GM18507 (cell line): ENCODE measurements around the gene C1orf174.

ENCODE experiments used
- DNase-seq: peaks from one replicate; pipeline ENCODE4 v3.0.0; 2011; ENCODE audit warnings: low read depth; ENCODE audit not compliant: insufficient read length; ENCODE audit errors: extremely low spot score
- FAIRE-seq: peaks from 2 replicates; lab custom pipeline; 2011; peaks lifted over from hg19 to GRCh38; lab: Jason Lieb, UNC

The C1orf174 gene

DNA sequence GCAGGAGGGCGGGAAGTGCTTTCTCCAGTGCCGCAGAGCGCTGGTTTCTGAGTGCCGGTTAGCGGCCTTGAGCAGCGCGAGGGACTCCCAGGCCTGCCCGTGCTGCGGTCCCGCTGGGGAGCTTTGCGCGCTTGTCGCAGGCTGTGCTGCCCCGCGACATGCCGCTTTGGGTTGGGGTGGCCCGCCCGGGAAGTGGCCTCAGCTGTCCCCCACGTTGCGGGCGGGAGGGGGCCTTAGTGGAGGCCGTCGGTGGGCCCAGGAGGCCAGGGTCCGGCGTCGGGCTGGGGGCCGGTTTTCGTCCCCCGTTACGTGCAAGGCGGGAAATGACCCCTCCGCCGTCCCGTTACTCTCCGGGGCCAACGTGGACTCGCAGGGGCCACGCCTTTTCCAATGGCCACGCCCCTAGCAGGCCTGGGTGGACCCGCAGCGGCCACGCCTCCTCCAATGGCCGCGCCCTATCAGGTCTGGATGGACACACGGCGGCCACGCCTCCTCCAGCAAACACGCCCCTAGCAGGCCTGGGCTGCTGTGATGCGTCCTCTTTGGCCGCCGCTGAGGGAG, 977 bp upstream of the C1orf174 start:
- DNase-seq, result peak; percentile 92

GRCh38 chr1:3899754-3900149, 320 bp downstream of the C1orf174 start:
- DNase-seq (no peak), FAIRE-seq (no peak)

More for the DNA sequence above, 977 bp upstream of the C1orf174 start:
- FAIRE-seq, result peak; percentile 99

- DNase-seq (no peak), FAIRE-seq (peak; percentile 24)
These were observed 898 bp downstream of the C1orf174 start for GRCh38 chr1:3898994-3899753.

DNA sequence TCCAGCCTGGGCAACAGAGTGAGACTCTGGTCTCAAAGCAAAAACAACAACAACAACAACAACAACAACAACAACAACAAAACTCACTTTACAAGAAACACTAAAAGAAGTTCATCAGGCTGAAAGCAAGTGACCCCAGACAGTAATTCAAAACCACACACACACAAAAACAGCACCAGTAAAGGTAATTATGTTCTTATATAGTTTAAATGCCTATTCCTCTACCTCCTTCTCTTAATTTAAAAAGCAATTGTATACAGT, 1.7 kb downstream of the C1orf174 start:
- FAIRE-seq, result no peak
- DNase-seq, result no peak

DNA sequence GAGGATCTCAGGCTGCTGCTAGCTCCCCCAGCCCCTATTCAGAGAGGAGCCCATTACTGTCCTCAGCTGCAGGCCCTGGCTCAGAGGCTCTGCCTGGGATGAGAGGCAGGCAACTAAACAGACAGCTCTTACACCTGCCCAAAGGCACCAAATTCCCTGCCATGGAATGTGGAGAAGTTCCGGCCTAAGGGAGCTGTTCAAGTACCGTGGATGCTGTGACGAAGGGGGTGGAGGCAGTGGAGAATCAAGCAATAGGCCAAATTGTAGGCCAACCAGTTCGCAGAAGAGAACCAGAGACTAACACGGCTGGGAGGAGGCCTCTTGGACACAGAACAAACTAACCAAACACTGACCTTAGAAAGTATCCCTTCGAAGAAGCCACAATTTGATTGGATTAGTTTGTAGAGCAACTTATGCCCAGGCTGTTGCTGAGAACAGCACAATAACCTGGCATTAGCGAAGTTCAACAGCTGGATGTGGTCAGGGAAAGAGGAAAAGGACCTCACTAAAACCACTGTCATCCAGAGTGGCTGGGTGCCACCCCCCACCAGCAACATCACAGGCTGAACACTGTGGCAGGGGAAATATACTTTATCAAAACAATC, 3.6 kb downstream of the C1orf174 start:
- FAIRE-seq, result no peak
- no peak for DNase-seq

DNA sequence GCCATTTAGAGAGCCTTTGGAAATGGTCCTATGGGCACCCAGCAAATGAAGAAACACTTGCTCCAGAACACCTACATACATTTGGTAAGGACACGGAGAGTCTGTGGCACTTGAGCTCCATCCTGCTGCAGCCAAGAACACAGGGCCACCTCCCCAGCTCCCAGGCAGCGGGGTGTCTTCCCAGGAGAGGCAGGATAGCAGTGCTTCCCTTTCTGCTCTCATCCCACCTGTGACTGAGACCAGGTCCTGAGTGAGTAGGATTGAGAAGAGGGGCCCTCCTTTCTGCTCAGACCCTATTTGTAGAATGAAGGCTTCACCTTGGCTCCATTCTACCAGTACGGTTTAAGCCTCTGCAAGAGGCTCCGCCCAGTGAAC, 4.1 kb downstream of the C1orf174 start:
- no peak for DNase-seq
- FAIRE-seq, result no peak

DNA sequence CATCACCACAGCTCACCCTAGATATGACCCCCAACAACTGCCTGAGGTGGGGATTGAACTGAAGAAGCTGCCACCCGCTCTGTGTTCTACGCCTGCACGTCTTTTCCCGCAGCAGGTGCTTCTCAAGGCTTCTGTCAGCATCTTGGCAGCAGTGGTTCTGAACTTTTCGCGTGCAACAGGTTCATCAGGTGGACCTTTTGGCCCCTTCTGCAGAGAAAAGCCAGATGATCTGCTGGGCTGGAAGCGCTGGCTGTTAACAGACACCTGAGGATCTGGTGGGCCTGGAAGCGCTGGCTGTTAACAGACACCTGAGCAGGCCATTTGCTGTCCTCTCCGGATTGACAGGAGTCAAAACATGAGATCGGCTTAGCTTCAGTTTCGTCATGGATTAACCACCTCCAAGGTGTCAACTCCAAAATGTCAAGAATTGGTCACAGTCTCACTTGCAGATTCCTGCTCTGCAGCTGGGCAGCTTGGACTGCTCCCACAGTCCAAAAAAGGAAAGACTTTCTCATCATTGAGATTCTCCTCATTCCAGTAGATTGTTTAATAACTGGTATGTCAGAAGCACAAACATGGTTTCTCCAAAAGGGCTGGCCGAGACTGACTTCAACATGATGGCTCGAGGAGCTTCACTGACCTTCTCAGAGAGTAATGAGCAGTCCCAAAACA, 4.7 kb downstream of the C1orf174 start:
- DNase-seq (no peak), FAIRE-seq (no peak)

DNA sequence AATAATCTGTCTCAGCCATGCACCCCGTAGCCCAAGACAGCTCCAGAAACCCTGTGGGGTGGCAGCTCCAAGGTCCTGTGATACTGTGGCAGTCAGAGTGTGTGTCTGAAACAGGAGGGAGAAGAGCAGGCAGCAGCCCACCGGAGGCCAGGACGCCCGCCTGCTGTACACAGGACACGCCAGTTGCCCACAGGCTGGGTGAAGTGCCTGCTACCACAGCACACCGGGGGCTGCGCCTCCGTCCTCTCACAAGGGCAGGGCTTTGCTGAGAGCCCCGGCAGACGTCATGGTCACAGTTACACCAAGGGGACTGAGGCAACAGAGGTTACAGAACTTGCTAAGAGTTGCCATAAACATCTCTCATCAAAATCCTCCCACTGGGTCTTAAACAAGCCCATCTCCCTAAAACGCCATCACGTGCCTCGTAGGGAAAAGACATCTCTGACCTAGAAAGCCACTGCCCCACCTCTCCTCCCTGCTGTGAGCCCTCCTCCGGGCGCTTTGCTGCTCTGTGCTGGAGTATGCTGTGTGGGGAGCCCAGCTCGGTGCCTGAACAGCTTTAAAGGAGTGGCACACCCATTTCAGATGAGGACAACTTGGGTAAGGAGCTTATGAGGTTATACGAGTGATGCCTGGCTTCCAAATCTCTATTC, 5.3 kb downstream of the C1orf174 start:
- no peak for FAIRE-seq

GRCh38 chr1:3893190-3893589, 6.9 kb downstream of the C1orf174 start:
- FAIRE-seq, result no peak

More for the DNA sequence above, 5.3 kb downstream of the C1orf174 start:
- no peak for DNase-seq

DNA sequence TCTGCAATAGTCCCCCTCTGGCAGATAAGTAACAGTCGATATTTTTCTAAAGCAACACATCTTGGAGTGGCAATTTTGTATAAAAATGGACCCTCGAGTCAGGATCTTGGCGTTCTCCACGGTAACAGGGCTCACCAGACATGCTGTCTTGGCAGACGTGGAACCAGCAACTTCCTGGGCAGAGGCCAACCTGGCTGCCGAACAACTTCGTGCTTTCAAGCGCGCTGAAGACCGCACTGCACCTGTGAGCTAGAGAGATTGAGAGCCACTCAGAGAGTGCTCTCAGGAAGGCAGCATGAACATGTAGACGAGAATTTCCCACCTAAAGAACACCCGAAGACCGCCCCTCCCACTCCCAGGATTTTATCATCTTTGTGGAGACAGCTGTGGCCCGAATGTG, 7.3 kb downstream of the C1orf174 start:
- FAIRE-seq, result peak; percentile 29
- DNase-seq, result no peak

More at GRCh38 chr1:3893190-3893589, 6.9 kb downstream of the C1orf174 start:
- no peak for DNase-seq

- FAIRE-seq, result no peak
These were observed 8.7 kb downstream of the C1orf174 start for GRCh38 chr1:3891329-3891865.

GRCh38 chr1:3890389-3891328, 9.4 kb downstream of the C1orf174 start:
- DNase-seq (no peak), FAIRE-seq (peak; percentile 89)

More at GRCh38 chr1:3891329-3891865, 8.7 kb downstream of the C1orf174 start:
- DNase-seq, result no peak

DNA sequence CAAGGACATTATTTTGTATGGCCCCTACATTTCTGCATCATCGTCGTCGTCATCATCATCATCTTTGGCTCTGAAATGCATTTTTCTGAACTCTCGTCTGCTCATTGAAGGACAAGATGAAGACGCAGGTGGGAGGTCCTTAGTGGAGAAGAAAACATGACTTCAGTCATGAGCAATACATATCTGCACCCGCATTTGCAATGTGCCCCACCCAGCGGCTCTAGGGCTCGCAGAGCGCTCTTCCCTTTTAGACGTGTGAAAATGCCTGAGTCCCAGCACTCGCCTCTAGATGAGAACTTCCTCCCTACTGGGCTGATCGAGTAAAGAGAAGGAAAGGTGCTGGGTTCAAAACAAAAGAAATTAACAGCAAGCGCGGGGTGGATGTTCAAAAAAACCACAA, 10.1 kb downstream of the C1orf174 start:
- FAIRE-seq (peak; percentile 42), DNase-seq (no peak)

DNA sequence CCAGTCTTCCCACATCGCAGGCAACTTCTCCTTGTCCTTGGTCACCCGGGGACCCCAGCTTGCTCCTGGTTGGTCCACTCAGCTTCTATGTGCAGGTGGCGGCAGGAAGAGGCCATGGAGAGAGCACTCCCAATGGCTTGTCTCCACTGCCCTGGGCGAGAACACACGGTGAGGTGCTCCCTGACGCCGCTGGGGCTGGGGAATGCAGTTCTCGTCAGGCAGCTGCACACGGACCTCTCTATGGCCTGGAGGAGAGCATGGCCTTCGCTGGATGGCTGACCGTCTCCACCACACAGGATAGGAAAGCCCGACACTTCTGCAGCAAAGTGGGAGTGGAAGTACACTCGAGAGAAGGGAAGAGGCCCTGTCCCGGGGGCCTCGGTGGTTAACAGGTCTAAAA, 11.8 kb downstream of the C1orf174 start:
- DNase-seq (no peak), FAIRE-seq (no peak)

DNA sequence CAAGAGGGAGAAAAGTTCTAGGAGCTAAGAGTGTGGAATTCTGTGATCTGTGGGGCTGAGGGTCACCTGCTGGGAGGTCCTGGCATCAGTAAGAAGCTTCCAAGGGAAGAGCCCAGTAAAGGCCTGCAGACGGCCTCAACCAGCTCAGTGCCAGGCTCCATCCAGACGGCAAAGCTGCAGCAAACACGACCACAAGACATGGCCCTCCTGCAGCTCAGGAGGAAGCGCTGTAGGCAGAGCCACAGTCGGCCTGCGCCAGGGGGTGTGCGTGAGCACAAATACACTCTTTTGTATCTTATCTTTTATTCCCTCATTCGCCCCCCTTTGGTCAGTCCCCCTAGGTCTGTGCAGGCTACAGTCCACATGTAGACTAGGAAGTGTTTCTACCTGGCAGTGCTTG, 13.4 kb downstream of the C1orf174 start:
- FAIRE-seq, result no peak

GRCh38 chr1:3886106-3886670, 13.9 kb downstream of the C1orf174 start:
- no peak for DNase-seq
- FAIRE-seq, result no peak

More for the DNA sequence above, 13.4 kb downstream of the C1orf174 start:
- DNase-seq, result no peak

DNA sequence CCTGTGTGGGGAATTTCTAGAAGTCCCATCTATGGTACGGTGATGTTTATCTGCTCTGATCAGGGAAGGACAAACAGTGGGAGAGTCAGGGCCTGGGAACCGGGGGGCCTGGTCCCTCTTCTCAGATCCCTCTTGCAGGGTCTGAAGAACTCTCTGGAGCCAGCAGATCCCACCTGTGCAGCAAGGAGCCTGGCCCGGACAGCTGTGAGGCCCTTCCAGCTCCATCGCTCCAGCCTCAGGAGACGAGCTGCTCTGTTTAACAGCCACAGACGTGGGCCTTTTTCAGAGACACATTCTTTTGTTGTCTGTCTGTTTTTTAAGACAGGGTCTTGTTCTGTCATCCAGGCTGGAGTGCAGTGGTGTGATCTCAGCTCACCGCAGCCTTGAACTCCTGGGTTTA, 14.5 kb downstream of the C1orf174 start:
- no peak for FAIRE-seq
- no peak for DNase-seq

DNA sequence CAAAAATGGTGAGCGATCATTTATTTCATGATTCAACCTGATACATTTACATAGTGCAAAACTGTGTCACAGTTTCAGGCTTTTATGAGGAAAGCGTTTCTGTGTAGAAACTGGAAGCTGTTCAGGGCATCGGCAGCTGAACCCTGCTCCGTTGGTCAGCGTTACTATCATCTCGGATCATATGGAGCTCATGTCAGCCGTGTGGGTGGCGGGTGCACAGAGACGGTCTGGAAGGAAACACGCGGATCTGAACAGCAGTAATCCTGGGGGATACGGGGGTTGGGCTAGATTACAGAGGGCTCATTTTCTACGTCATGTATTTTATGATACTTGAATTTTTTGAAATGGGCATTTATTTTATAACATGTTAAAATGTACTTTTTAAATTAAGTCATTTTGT, 15.1 kb downstream of the C1orf174 start:
- no peak for DNase-seq
- FAIRE-seq, result no peak
